Measurements from ENCODE around the gene ACSS3. TPM values are rescaled to one million over a fixed set of nuclear protein-coding genes. Genes with fewer than 3 reads are reported as not detected.

ACSS3 gene
- total and polyA plus RNA-seq, 2 donors (not counting 3 experiments of a cell fraction or from before 2014, with no cell fraction given), result 0.12 to 0.86 TPM

GRCh38 chr12:81123611-81124010 is 45.7 kb downstream of the ACSS3 start:
- no peaks in the 10 kb centered on the region for H3K9me1 ChIP-seq (replicated peaks; ENCODE audit: control insufficient read depth, extremely low read depth, insufficient read depth, low read length)
- intact Hi-C loops (cut with micrococcal nuclease) (no loop called here), dilution Hi-C loops (cut with MboI; ENCODE audit: extremely low pct_ligation_motif_present, low sequenced_read_pairs) (no loop called here)
- no peak overlapping the region for H3K4me3 ChIP-seq (replicated peaks in 1 of 3; ENCODE audit: insufficient read depth in 1 of 3, low read depth in 1 of 3, low read length in 3 of 3)
- no peaks in the 10 kb centered on the region for H4K20me1 ChIP-seq (replicated peaks; ENCODE audit: control insufficient read depth, extremely low read depth, insufficient read depth, low read length)
- no peak for DNase-seq (ENCODE audit: low read depth, low spot score)
- BruUV-seq (replicated peaks), result no TSS peak
- CTCF ChIA-PET, result no interaction called here
- H3K79me2 ChIP-seq (ENCODE audit: control insufficient read depth, insufficient read depth, low read length), result no peaks in the 10 kb centered on the region
- H3K9ac ChIP-seq (replicated peaks; ENCODE audit: extremely low read depth, insufficient read depth, low read length), result no peak overlapping the region
- no peak overlapping the region for H3K27ac ChIP-seq (ENCODE audit: insufficient read depth, low read depth, low read length)
- H3K4me1 ChIP-seq (ENCODE audit: control insufficient read depth, extremely low read depth, insufficient read depth, low read length), result no peaks in the 10 kb centered on the region
- POLR2A ChIA-PET, result no interaction called here
- no peak overlapping the region for H3K4me2 ChIP-seq (ENCODE audit: insufficient read depth, low read length)
- no peak for TF ChIP-seq EZH2 (IDR thresholded peaks at IDR 0.05; ENCODE audit: borderline replicate concordance, low read depth, low read length, severe bottlenecking)
- TF ChIP-seq POLR2A (IDR thresholded peaks at IDR 0.05; ENCODE audit: low read depth, low read length), result no peak
- no peak for TF ChIP-seq MAX (IDR thresholded peaks at IDR 0.05; ENCODE audit: insufficient read depth, insufficient read length)
- no peak for TF ChIP-seq FOS (IDR thresholded peaks at IDR 0.05; ENCODE audit: borderline replicate concordance, insufficient read depth, low read length)
- TF ChIP-seq CTCF (IDR thresholded peaks at IDR 0.05; ENCODE audit: extremely low read depth in 1 of 2, insufficient read depth in 1 of 2, low read depth in 1 of 2, low read length in 2 of 2), result no peak
- TF ChIP-seq GATA2 (IDR thresholded peaks at IDR 0.05; ENCODE audit: insufficient read depth, insufficient read length, low read depth, low read length), result no peak
- no peak for TF ChIP-seq JUN (IDR thresholded peaks at IDR 0.05; ENCODE audit: borderline replicate concordance, insufficient read depth, insufficient read length, low read depth)
- no peak for TF ChIP-seq POLR2AphosphoS5 (IDR thresholded peaks at IDR 0.05; ENCODE audit: insufficient read depth, low read depth, low read length)
- TF ChIP-seq MYC (IDR thresholded peaks at IDR 0.05; ENCODE audit: low read depth, low read length), result no peak
- no peak overlapping the region for H2AFZ ChIP-seq (ENCODE audit: low read depth, low read length)
- no peak for FAIRE-seq
- no peaks in the 10 kb centered on the region for H3K27me3 ChIP-seq (ENCODE audit: control insufficient read depth in 2 of 2, insufficient read depth in 2 of 2, low read length in 2 of 2)
- H3K36me3 ChIP-seq (ENCODE audit: control insufficient read depth in 2 of 2, extremely low read depth in 1 of 2, insufficient read depth in 2 of 2, low read length in 2 of 2), result no peaks in the 10 kb centered on the region
- H3K9me3 ChIP-seq (replicated peaks; ENCODE audit: control insufficient read depth, insufficient read depth, low read length), result no peaks in the 10 kb centered on the region

All from endothelial cell of umbilical vein (primary cell).